ENCODE measurements around the gene FGF18. TPM values are rescaled to one million over a fixed set of nuclear protein-coding genes. Genes with fewer than 3 reads are reported as not detected.

FGF18 gene
- total RNA-seq, 2 donors from 2014 or later = not detected

- Histone ChIP-seq H3K27ac (no peak overlapping the region), H3K36me3 (replicated peaks in 1 of 2; ENCODE audit: insufficient read depth in 1 of 2, low read depth in 2 of 2) (no peaks in the 10 kb centered on the region), H3K4me3 (no peak overlapping the region), H3K9me3 (no peaks in the 10 kb centered on the region), H3K27me3 (no peaks in the 10 kb centered on the region), H3K4me1 (no peaks in the 10 kb centered on the region)
- TF ChIP-seq POLR2A (IDR thresholded peaks at IDR 0.05) = no peak
- TF ChIP-seq CTCF (IDR thresholded peaks at IDR 0.05) = no peak
- WGBS, 2 donors = 56 to 59% methylated on average over 4 of the region's 4 CpGs
- intact Hi-C loops (cut with DNase I) = no loop called here
- DNase-seq = no peak
- no peak for ATAC-seq
These were observed 49.9 kb downstream of the FGF18 start for GRCh38 chr5:171469326-171469725.

- DNase-seq (no peak), ATAC-seq (no peak)
- 86 to 93% methylated on average over 15 of the region's 15 CpGs for WGBS, 2 donors
- Histone ChIP-seq H3K36me3 (replicated peaks in 1 of 2; ENCODE audit: insufficient read depth in 1 of 2, low read depth in 2 of 2) (no peaks in the 10 kb centered on the region), H3K9me3 (no peaks in the 10 kb centered on the region), H3K4me1 (no peaks in the 10 kb centered on the region), H3K27ac (no peak overlapping the region), H3K4me3 (no peak overlapping the region), H3K27me3 (no peaks in the 10 kb centered on the region)
- intact Hi-C loops (cut with DNase I) = no loop called here
- TF ChIP-seq POLR2A (IDR thresholded peaks at IDR 0.05) = no peak
- TF ChIP-seq CTCF (IDR thresholded peaks at IDR 0.05) = no peak
These were observed 51.0 kb downstream of the FGF18 start for GRCh38 chr5:171470420-171470819.

GRCh38 chr5:171474230-171474813 is 54.9 kb downstream of the FGF18 start:
- intact Hi-C loops (cut with DNase I) = no loop called here
- H3K4me3 ChIP-seq = no peak overlapping the region
- no peaks in the 10 kb centered on the region for H3K27me3 ChIP-seq
- WGBS, 2 donors = 89 to 93% methylated on average over 16 of the region's 16 CpGs
- no peaks in the 10 kb centered on the region for H3K36me3 ChIP-seq (replicated peaks in 1 of 2; ENCODE audit: insufficient read depth in 1 of 2, low read depth in 2 of 2)
- no peak for TF ChIP-seq POLR2A (IDR thresholded peaks at IDR 0.05)
- TF ChIP-seq CTCF (IDR thresholded peaks at IDR 0.05) = no peak
- no peak for ATAC-seq
- H3K4me1 ChIP-seq = no peaks in the 10 kb centered on the region
- no peak for DNase-seq
- no peak overlapping the region for H3K27ac ChIP-seq
- H3K9me3 ChIP-seq = no peaks in the 10 kb centered on the region

- no peaks in the 10 kb centered on the region for H3K4me1 ChIP-seq
- H3K27me3 ChIP-seq = no peaks in the 10 kb centered on the region
- intact Hi-C loops (cut with DNase I) = no loop called here
- no peak for TF ChIP-seq POLR2A (IDR thresholded peaks at IDR 0.05)
- TF ChIP-seq CTCF (IDR thresholded peaks at IDR 0.05) = no peak
- no peak overlapping the region for H3K27ac ChIP-seq
- no peak overlapping the region for H3K4me3 ChIP-seq
- no peak for DNase-seq
- H3K9me3 ChIP-seq = no peaks in the 10 kb centered on the region
- no peak for ATAC-seq
- H3K36me3 ChIP-seq (replicated peaks in 1 of 2; ENCODE audit: insufficient read depth in 1 of 2, low read depth in 2 of 2) = no peaks in the 10 kb centered on the region
These were observed 56.1 kb downstream of the FGF18 start for GRCh38 chr5:171475596-171475995.

- 94 to 100% methylated on average over 1 of the region's 1 CpG for WGBS, 2 donors
- Histone ChIP-seq H3K9me3 (no peaks in the 10 kb centered on the region), H3K27me3 (no peaks in the 10 kb centered on the region), H3K36me3 (replicated peaks in 1 of 2; ENCODE audit: insufficient read depth in 1 of 2, low read depth in 2 of 2) (no peaks in the 10 kb centered on the region), H3K4me1 (no peaks in the 10 kb centered on the region), H3K27ac (no peak overlapping the region), H3K4me3 (no peak overlapping the region)
- intact Hi-C loops (cut with DNase I) = no loop called here
- TF ChIP-seq POLR2A (IDR thresholded peaks at IDR 0.05) (no peak), CTCF (IDR thresholded peaks at IDR 0.05) (no peak)
- DNase-seq = no peak
- no peak for ATAC-seq
These were observed 57.3 kb downstream of the FGF18 start for GRCh38 chr5:171476701-171477100.
